SK-N-SH (cell line): ENCODE measurements around the gene STIL. TPM values are rescaled to one million over a fixed set of nuclear protein-coding genes. Genes with fewer than 3 reads are reported as not detected.

Experiments used
- CTCF ChIA-PET: fragments of 300-600, 350-600 bp; formaldehyde crosslinking; extraction: SDS; loops from one replicate; lab custom pipeline; 2021; lab: Yijun Ruan, JAX
- POLR2A ChIA-PET: fragments of 350-600 bp; sonication (Branson Sonifier 250); formaldehyde crosslinking; extraction: SDS; loops from one replicate; lab custom pipeline; 2020; ENCODE audit warnings: antibody characterized with exemption, inconsistent platforms; lab: Yijun Ruan, JAX
- DNase-seq: peaks from one replicate; pipeline ENCODE4 v3.0.0; 2012
- H2AFZ ChIP-seq: fragments of 200-600 bp; sonication (generic); 2 replicates; pipeline ENCODE4 v1.8.1; 2016; ENCODE audit warnings: antibody characterized with exemption, mild to moderate bottlenecking, low read depth
- H3F3A ChIP-seq: fragments of 200-600 bp; sonication (generic); replicated peaks from 2 replicates; pipeline ENCODE3; 2016; ENCODE audit warnings: antibody characterized with exemption, mild to moderate bottlenecking; ENCODE audit not compliant: insufficient read depth
- H3K27ac ChIP-seq, 2 experiments: fragments of 200-500 bp in 1 of 2; fragments of 200-600 bp in 1 of 2; sonication (Bioruptor generic) in 1 of 2; sonication (generic), shearing (Covaris generic) in 1 of 2; 2 replicates each; pipeline versions ENCODE4 v1.5.1 to v1.6.1; 2014 to 2016; ENCODE audit warnings: low read depth in 2 of 2, inconsistent platforms in 1 of 2, low read length in 1 of 2, mild to moderate bottlenecking in 1 of 2, mixed read lengths in 1 of 2
- H3K27me3 ChIP-seq: fragments of 200-600 bp; sonication (generic), shearing (Covaris generic); 2 replicates; pipeline ENCODE4 v1.6.1; 2016; ENCODE audit warnings: mixed run types; ENCODE audit not compliant: insufficient read depth
- H3K36me3 ChIP-seq, 2 experiments: fragments of 200-500 bp in 1 of 2; fragments of 200-600 bp in 1 of 2; sonication (Bioruptor generic) in 1 of 2; sonication (generic) in 1 of 2; replicated peaks in 1 of 2; 2 replicates each; pipeline versions ENCODE3 to v1.5.1; 2014 to 2016; ENCODE audit warnings: low read length in 1 of 2, mild to moderate bottlenecking in 1 of 2; ENCODE audit not compliant: insufficient read depth in 2 of 2, control insufficient read depth in 1 of 2
- H3K4me1 ChIP-seq, 2 experiments: fragments of 200-500 bp in 1 of 2; fragments of 200-600 bp in 1 of 2; sonication (Bioruptor generic) in 1 of 2; sonication (generic), shearing (Covaris generic) in 1 of 2; 2 replicates each; pipeline versions ENCODE4 v1.5.1 to v1.6.1; 2014 to 2016; ENCODE audit warnings: low read depth in 1 of 2, low read length in 1 of 2, mixed run types in 1 of 2; ENCODE audit not compliant: insufficient read depth in 2 of 2, control insufficient read depth in 1 of 2
- H3K4me2 ChIP-seq: fragments of 200-600 bp; sonication (generic), shearing (Covaris generic); 2 replicates; pipeline ENCODE4 v1.6.1; 2017; ENCODE audit warnings: mixed run types
- H3K4me3 ChIP-seq, 2 experiments: fragments of 200-500 bp in 1 of 2; fragments of 200-600 bp in 1 of 2; sonication (Bioruptor generic) in 1 of 2; sonication (generic), shearing (Covaris generic) in 1 of 2; 2 replicates each; pipeline versions ENCODE4 v1.5.1 to v1.8.1; 2014 to 2016; ENCODE audit warnings: low read depth in 2 of 2, inconsistent platforms in 1 of 2, low read length in 1 of 2, mild to moderate bottlenecking in 1 of 2, mixed read lengths in 1 of 2, moderate library complexity in 1 of 2
- H3K79me2 ChIP-seq: fragments of 200-600 bp; sonication (generic); 2 replicates; pipeline ENCODE4 v1.8.1; 2017; ENCODE audit warnings: mild to moderate bottlenecking; ENCODE audit not compliant: insufficient read depth
- H3K9ac ChIP-seq: fragments of 200-600 bp; sonication (generic); 2 replicates; pipeline ENCODE4 v1.6.1; 2017; ENCODE audit warnings: mixed run types
- H3K9me2 ChIP-seq: fragments of 200-600 bp; sonication (generic); 2 replicates; pipeline ENCODE4 v1.6.1; 2017; ENCODE audit warnings: mixed run types
- H3K9me3 ChIP-seq: fragments of 200-600 bp; sonication (generic); 2 replicates; pipeline ENCODE4 v1.6.1; 2017; ENCODE audit warnings: mixed run types, mild to moderate bottlenecking, moderate library complexity
- H4K20me1 ChIP-seq: fragments of 200-600 bp; sonication (generic); 2 replicates; pipeline ENCODE4 v1.6.1; 2017; ENCODE audit warnings: mild to moderate bottlenecking, mixed run types; ENCODE audit not compliant: insufficient read depth
- CHD2 ChIP-seq: fragments of 150-350 bp; IDR thresholded peaks from 2 replicates; pipeline ENCODE4 v1.6.1; 2018; ENCODE audit warnings: low read length; ENCODE audit not compliant: partially characterized antibody
- EP300 ChIP-seq, 2 experiments: IDR thresholded peaks; 2 replicates each; pipeline versions ENCODE4 v1.4.0 to v1.6.1; 2012; ENCODE audit warnings: borderline replicate concordance in 1 of 2, low read depth in 1 of 2, low read length in 1 of 2
- EZH2phosphoT487 ChIP-seq: fragments of 200-600 bp; sonication (generic); IDR thresholded peaks from 2 replicates; pipeline ENCODE4 v1.6.1; 2017; ENCODE audit warnings: low read depth, mixed run types, mild to moderate bottlenecking, antibody characterized with exemption, moderate library complexity, borderline replicate concordance
- FOSL2 ChIP-seq: IDR thresholded peaks from 2 replicates; pipeline ENCODE4 v1.4.0; 2012; ENCODE audit warnings: low read depth, mild to moderate bottlenecking, moderate library complexity, borderline replicate concordance
- GATA2 ChIP-seq: sonication (generic); formaldehyde crosslinking; IDR thresholded peaks from 2 replicates; pipeline ENCODE4 v1.5.0; 2020; ENCODE audit warnings: mild to moderate bottlenecking, missing genetic modification reagents
- JUND ChIP-seq: IDR thresholded peaks from 2 replicates; pipeline ENCODE4 v1.4.0; 2012
- MEF2A ChIP-seq: IDR thresholded peaks from 2 replicates; pipeline ENCODE4 v1.4.0; 2012; ENCODE audit warnings: low read depth, borderline replicate concordance
- MXI1 ChIP-seq: IDR thresholded peaks from 2 replicates; pipeline ENCODE4 v1.6.1; 2012; ENCODE audit warnings: mild to moderate bottlenecking, low read depth, low read length, improper control_type of control experiment
- NRF1 ChIP-seq: IDR thresholded peaks from 2 replicates; pipeline ENCODE4 v1.6.1; 2012; ENCODE audit warnings: low read depth, mild to moderate bottlenecking, low read length
- POLR2AphosphoS5 ChIP-seq: IDR thresholded peaks from 2 replicates; pipeline ENCODE4 v1.6.1; 2012; ENCODE audit warnings: low read depth, low read length
- RAD21 ChIP-seq: IDR thresholded peaks from 2 replicates; pipeline ENCODE4 v1.6.1; 2012; ENCODE audit warnings: mild to moderate bottlenecking, low read length
- SIN3A ChIP-seq: IDR thresholded peaks from 2 replicates; pipeline ENCODE4 v1.6.1; 2012; ENCODE audit warnings: low read depth, mild to moderate bottlenecking, low read length, moderate library complexity, borderline replicate concordance
- TAF1 ChIP-seq: IDR thresholded peaks from 2 replicates; pipeline ENCODE4 v1.6.1; 2012; ENCODE audit warnings: low read depth, mild to moderate bottlenecking, low read length, moderate library complexity, borderline replicate concordance
- TCF12 ChIP-seq: IDR thresholded peaks from 2 replicates; pipeline ENCODE4 v1.4.0; 2012
- WGBS: methylation state at CpG from one replicate; pipeline ENCODE4 v1.1.6; 2017; ENCODE audit warnings: low lambda C conversion rate; 5-methylcytosine and 5-hydroxymethylcytosine counted together
- polyA plus RNA-seq, 3 experiments: library from polyadenylated mRNA; depleted of rRNA; stranded (reverse); fragments of >200 nt; gene quantifications; 2 replicates each; pipeline ENCODE4 v1.2.3, GENCODE V29; 2012
- TF ChIP-seq, protein P1 (sequence below): IDR thresholded peaks from 2 replicates; pipeline ENCODE4 v1.4.0; 2012; ENCODE audit warnings: low read depth, borderline replicate concordance
- TF ChIP-seq, protein P2 (sequence below): IDR thresholded peaks from 2 replicates; pipeline ENCODE4 v1.4.0; 2012; ENCODE audit warnings: low read depth
- TF ChIP-seq, protein P3 (sequence below): fragments of 200-600 bp; sonication (generic); IDR thresholded peaks from 2 replicates; pipeline ENCODE4 v1.6.1; 2017; ENCODE audit warnings: antibody characterized with exemption, mild to moderate bottlenecking, moderate library complexity
- TF ChIP-seq, protein P4 (sequence below): IDR thresholded peaks from 2 replicates; pipeline ENCODE4; 2012

STIL gene
- polyA plus RNA-seq, 1 of the 3 experiments (the other 2 are of a cell fraction) = 4.9 TPM

DNA sequence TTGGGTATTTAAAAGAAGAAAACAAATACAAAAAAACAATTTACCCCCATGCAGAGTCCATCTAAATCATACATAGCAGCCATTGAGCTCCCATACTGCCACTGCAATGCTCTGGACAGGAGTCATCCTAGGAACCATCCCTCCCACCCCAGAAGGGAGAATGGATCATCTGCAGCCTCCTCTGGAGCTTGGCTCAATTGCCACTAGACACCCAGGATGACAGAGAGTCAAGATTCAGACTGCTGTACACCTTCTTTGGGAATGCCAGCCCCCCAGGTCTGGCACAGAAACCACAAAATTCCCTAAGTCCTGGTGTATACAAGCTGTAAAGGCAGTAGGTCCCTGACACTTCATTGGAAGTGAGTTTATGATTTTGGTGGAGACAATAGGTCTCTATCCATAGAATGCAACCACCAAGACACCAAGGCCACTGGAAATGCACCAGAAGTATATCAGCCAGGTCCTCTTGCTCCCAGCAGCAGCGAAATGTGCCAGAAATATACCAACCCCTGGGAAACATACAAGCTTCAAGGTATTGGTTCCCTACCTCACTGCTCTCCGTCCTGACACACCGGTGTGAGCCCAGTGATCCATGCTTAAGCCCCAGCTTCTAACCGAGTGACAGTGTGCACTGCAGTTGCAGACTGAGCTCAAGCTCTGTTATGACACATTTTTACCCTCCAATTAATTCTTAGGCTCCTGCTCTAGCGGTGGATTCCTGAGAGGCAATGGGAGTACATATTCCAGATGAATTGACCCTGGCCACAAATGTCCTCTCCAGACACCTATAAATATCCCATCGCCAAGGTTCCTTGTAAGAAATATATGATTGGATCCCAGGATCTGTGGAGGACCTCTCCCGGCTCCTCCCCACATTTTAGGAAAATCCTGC is 86.4 kb downstream of the STIL start:
- Histone ChIP-seq H4K20me1 (0 out of 2 replicates have a peak, but pooled peaks cover 5% of the 10 kb centered on the region), H3K36me3 (no peaks in the 10 kb centered on the region), H3F3A (no peaks in the 10 kb centered on the region), H3K79me2 (no peaks in the 10 kb centered on the region), H3K9me2 (no peaks in the 10 kb centered on the region), H2AFZ (no peak overlapping the region), H3K4me2 (no peak overlapping the region), H3K9ac (no peak overlapping the region), H3K27me3 (peaks cover 98% of the 10 kb centered on the region), H3K4me3 (no peak overlapping the region), H3K9me3 (no peaks in the 10 kb centered on the region), H3K27ac (no peak overlapping the region), H3K4me1 (peaks cover 0 to 6% of the 10 kb centered on the region in 2 experiments; a peak in 1 of 4 replicates)
- ChIA-PET CTCF (interaction anchor here (1.4 to 3.3 kb wide), 5 partner anchors 34 to 499 kb away, joined by 3 to 10 read pairs (median 6); no protein-coding TSS in a partner anchor), POLR2A (interaction anchor here (0.6 kb wide), 1 partner anchor 257 kb away, joined by 3 read pairs; no protein-coding TSS in a partner anchor)
- 57% methylated on average over 7 of the region's 7 CpGs for WGBS
- TF ChIP-seq SIN3A = no peak
- TF ChIP-seq EP300 (IDR thresholded peaks at IDR 0.05; ENCODE audit: borderline replicate concordance in 1 of 2, low read depth in 1 of 2, low read length in 1 of 2) = no peak
- no peak for TF ChIP-seq GATA2 (CRISPR knock-in tag)
- no peak for TF ChIP-seq EZH2phosphoT487
- TF ChIP-seq, protein P1, sequence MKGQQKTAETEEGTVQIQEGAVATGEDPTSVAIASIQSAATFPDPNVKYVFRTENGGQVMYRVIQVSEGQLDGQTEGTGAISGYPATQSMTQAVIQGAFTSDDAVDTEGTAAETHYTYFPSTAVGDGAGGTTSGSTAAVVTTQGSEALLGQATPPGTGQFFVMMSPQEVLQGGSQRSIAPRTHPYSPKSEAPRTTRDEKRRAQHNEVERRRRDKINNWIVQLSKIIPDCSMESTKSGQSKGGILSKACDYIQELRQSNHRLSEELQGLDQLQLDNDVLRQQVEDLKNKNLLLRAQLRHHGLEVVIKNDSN = no peak
- TF ChIP-seq, protein P2, sequence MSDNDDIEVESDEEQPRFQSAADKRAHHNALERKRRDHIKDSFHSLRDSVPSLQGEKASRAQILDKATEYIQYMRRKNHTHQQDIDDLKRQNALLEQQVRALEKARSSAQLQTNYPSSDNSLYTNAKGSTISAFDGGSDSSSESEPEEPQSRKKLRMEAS = no peak
- DNase-seq = no peak

DNA sequence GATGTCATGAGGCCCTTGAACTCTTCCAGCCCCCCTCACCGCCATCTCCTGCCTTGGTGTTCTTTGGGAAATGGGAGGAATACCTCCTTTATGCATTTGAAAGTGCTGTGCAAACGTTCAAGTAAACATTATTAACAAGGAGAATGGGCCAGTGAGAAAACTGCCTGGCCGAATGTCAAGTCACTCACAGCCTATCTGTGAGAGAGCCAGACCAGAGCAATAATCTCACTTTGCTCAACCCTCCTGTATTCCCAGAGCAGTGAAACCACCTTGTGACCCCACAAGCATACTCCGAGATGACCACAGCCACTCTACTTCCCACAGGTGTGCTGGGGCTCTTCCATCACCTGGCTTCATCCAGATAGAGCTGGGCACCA is 87.1 kb downstream of the STIL start:
- Histone ChIP-seq H3K9me2 (no peaks in the 10 kb centered on the region), H3K36me3 (no peaks in the 10 kb centered on the region), H3K9ac (no peak overlapping the region), H3K79me2 (no peaks in the 10 kb centered on the region), H4K20me1 (0 out of 2 replicates have a peak, but pooled peaks cover 5% of the 10 kb centered on the region), H3K4me3 (no peak overlapping the region), H3K27ac (no peak overlapping the region), H3K9me3 (no peaks in the 10 kb centered on the region), H3F3A (no peaks in the 10 kb centered on the region), H2AFZ (no peak overlapping the region), H3K4me2 (no peak overlapping the region), H3K27me3 (peaks cover 100% of the 10 kb centered on the region), H3K4me1 (peaks cover 0 to 6% of the 10 kb centered on the region in 2 experiments; a peak in 1 of 4 replicates)
- no peak for DNase-seq
- CTCF ChIA-PET = interaction anchor here (1.4 to 3.3 kb wide), 3 partner anchors 34 to 52 kb away, joined by 6 to 10 read pairs (median 9); no protein-coding TSS in a partner anchor
- WGBS = 47% methylated on average over 4 of the region's 4 CpGs
- POLR2A ChIA-PET = interaction anchor here (0.6 kb wide), 1 partner anchor 258 kb away, joined by 3 read pairs; no protein-coding TSS in a partner anchor
- TF ChIP-seq, protein P1 = no peak
- TF ChIP-seq MXI1 (no peak), MEF2A (no peak), FOSL2 (no peak), CHD2 (no peak), TCF12 (no peak), EP300 (IDR thresholded peaks at IDR 0.05; ENCODE audit: borderline replicate concordance in 1 of 2, low read depth in 1 of 2, low read length in 1 of 2) (no peak), RAD21 (no peak), EZH2phosphoT487 (no peak), NRF1 (no peak), POLR2AphosphoS5 (no peak), TAF1 (no peak), JUND (no peak)
- TF ChIP-seq, protein P3, sequence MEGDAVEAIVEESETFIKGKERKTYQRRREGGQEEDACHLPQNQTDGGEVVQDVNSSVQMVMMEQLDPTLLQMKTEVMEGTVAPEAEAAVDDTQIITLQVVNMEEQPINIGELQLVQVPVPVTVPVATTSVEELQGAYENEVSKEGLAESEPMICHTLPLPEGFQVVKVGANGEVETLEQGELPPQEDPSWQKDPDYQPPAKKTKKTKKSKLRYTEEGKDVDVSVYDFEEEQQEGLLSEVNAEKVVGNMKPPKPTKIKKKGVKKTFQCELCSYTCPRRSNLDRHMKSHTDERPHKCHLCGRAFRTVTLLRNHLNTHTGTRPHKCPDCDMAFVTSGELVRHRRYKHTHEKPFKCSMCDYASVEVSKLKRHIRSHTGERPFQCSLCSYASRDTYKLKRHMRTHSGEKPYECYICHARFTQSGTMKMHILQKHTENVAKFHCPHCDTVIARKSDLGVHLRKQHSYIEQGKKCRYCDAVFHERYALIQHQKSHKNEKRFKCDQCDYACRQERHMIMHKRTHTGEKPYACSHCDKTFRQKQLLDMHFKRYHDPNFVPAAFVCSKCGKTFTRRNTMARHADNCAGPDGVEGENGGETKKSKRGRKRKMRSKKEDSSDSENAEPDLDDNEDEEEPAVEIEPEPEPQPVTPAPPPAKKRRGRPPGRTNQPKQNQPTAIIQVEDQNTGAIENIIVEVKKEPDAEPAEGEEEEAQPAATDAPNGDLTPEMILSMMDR = no peak
- TF ChIP-seq, protein P4, sequence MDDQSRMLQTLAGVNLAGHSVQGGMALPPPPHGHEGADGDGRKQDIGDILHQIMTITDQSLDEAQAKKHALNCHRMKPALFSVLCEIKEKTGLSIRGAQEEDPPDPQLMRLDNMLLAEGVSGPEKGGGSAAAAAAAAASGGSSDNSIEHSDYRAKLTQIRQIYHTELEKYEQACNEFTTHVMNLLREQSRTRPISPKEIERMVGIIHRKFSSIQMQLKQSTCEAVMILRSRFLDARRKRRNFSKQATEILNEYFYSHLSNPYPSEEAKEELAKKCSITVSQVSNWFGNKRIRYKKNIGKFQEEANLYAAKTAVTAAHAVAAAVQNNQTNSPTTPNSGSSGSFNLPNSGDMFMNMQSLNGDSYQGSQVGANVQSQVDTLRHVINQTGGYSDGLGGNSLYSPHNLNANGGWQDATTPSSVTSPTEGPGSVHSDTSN = no peak
